Bone marrow (tissue), 2 donors: ENCODE data around the gene BANP.

Experiments used
- DNase-seq, 2 donors: peaks; one replicate each; lab custom pipeline; 2025; lab: John Stamatoyannopoulos, UW

Gene BANP

GRCh38 chr16:88121886-88122580, 170.8 kb downstream of the BANP start:
- no peak for DNase-seq
